G401.6 (cell line): ENCODE measurements around the gene ARID1B.
"Not testable (repeated sequence)": the region's sequence is repeated elsewhere in the genome, so short reads cannot be mapped to it uniquely, and the experiment has no call there.

Experiments used
- FAIRE-seq: peaks from 2 replicates; lab custom pipeline; 2012; peaks lifted over from hg19 to GRCh38; lab: Jason Lieb, UNC

Gene ARID1B

GRCh38 chr6:156940221-156940620, 163.0 kb downstream of the ARID1B start:
- FAIRE-seq: no peak

- FAIRE-seq: no peak
These were observed 165.1 kb downstream of the ARID1B start for GRCh38 chr6:156942266-156942665.

GRCh38 chr6:156943166-156943565, 166.0 kb downstream of the ARID1B start:
- no peak for FAIRE-seq

- no peak for FAIRE-seq
These were observed 166.6 kb downstream of the ARID1B start for GRCh38 chr6:156943816-156944215.

- no peak for FAIRE-seq
These were observed 167.2 kb downstream of the ARID1B start for GRCh38 chr6:156944412-156944811.

GRCh38 chr6:156945789-156946172, 168.6 kb downstream of the ARID1B start:
- FAIRE-seq: not testable (repeated sequence)

GRCh38 chr6:156946370-156946936, 169.3 kb downstream of the ARID1B start:
- no peak for FAIRE-seq

- no peak for FAIRE-seq
These were observed 171.1 kb downstream of the ARID1B start for GRCh38 chr6:156948277-156948676.

GRCh38 chr6:156948807-156949206, 171.6 kb downstream of the ARID1B start:
- FAIRE-seq: no peak

- FAIRE-seq: no peak
These were observed 172.2 kb downstream of the ARID1B start for GRCh38 chr6:156949376-156949775.

GRCh38 chr6:156950084-156950483, 172.9 kb downstream of the ARID1B start:
- FAIRE-seq: no peak

GRCh38 chr6:156950531-156950930, 173.4 kb downstream of the ARID1B start:
- FAIRE-seq: no peak

GRCh38 chr6:156952401-156952800, 175.2 kb downstream of the ARID1B start:
- no peak for FAIRE-seq

GRCh38 chr6:156953127-156953478, 175.9 kb downstream of the ARID1B start:
- no peak for FAIRE-seq

- FAIRE-seq: no peak
These were observed 176.4 kb downstream of the ARID1B start for GRCh38 chr6:156953479-156954146.

- FAIRE-seq: no peak
These were observed 177.0 kb downstream of the ARID1B start for GRCh38 chr6:156954191-156954590.

GRCh38 chr6:156954816-156955215, 177.6 kb downstream of the ARID1B start:
- no peak for FAIRE-seq

GRCh38 chr6:156955494-156956183, 178.5 kb downstream of the ARID1B start:
- no peak for FAIRE-seq

- FAIRE-seq: no peak
These were observed 179.1 kb downstream of the ARID1B start for GRCh38 chr6:156956286-156956685.

- no peak for FAIRE-seq
These were observed 180.9 kb downstream of the ARID1B start for GRCh38 chr6:156957931-156958547.

GRCh38 chr6:156960525-156960924, 183.3 kb downstream of the ARID1B start:
- no peak for FAIRE-seq

- FAIRE-seq: no peak
These were observed 184.2 kb downstream of the ARID1B start for GRCh38 chr6:156961282-156961892.
